Measurements from ENCODE around the gene KRTCAP2.

The KRTCAP2 gene

GRCh38 chr1:155184351-155184811 is 11.3 kb upstream of the KRTCAP2 start:
- H3K36me3 ChIP-seq (ENCODE audit: control insufficient read depth in 5 of 5, insufficient read depth in 5 of 5, low read length in 5 of 5), result no peaks in the 10 kb centered on the region
- no peaks in the 10 kb centered on the region for H3K9me3 ChIP-seq (ENCODE audit: control insufficient read depth in 5 of 5, low read length in 5 of 5)
- no peak overlapping the region for H3K27ac ChIP-seq (ENCODE audit: low read depth, low read length)
- no peak overlapping the region for H3K9ac ChIP-seq (ENCODE audit: low read length in 5 of 5)
- H3K27me3 ChIP-seq (ENCODE audit: control insufficient read depth in 5 of 5, insufficient read depth in 4 of 5, low read length in 5 of 5), result no peaks in the 10 kb centered on the region
- no peak overlapping the region for H3K4me3 ChIP-seq (ENCODE audit: low read depth in 1 of 5, low read length in 5 of 5)
- peaks cover 0 to 7% (median 0%) of the 10 kb centered on the region in 5 donors for H3K4me1 ChIP-seq (ENCODE audit: control insufficient read depth in 5 of 5, insufficient read depth in 5 of 5, low read length in 5 of 5)

GRCh38 chr1:155183775-155184221 is 10.7 kb upstream of the KRTCAP2 start:
- Histone ChIP-seq H3K4me1 (ENCODE audit: control insufficient read depth in 5 of 5, insufficient read depth in 5 of 5, low read length in 5 of 5) (peaks cover 0 to 7% (median 0%) of the 10 kb centered on the region in 5 donors), H3K27me3 (ENCODE audit: control insufficient read depth in 5 of 5, insufficient read depth in 4 of 5, low read length in 5 of 5) (no peaks in the 10 kb centered on the region), H3K27ac (ENCODE audit: low read depth, low read length) (no peak overlapping the region), H3K9me3 (ENCODE audit: control insufficient read depth in 5 of 5, low read length in 5 of 5) (no peaks in the 10 kb centered on the region), H3K9ac (ENCODE audit: low read length in 5 of 5) (no peak overlapping the region), H3K36me3 (ENCODE audit: control insufficient read depth in 5 of 5, insufficient read depth in 5 of 5, low read length in 5 of 5) (no peaks in the 10 kb centered on the region), H3K4me3 (ENCODE audit: low read depth in 1 of 5, low read length in 5 of 5) (no peak overlapping the region)

DNA sequence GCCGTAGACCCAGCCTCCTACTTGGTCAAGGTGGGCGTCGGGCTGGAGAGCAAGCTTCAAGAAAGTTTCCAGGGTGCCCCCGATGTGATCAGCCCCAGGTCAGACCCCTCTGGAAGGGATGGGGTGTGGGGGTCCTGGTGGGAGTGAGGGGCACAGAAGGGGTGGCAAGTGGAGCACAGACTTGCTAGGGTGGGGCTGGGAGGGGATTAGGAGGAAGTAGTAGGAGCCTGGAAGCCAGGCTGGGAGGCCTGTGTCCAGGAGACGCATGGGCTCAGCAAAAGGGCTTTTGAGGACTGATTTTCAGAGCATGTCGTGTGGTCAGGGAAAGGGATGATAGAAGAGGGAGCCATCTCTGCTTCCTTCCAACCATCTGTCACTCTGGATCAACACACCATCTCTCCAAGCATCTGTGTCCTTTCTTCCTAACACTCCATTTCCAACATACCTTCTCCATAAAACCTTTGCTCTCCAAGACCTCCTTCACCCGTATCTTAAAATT is 9.0 kb upstream of the KRTCAP2 start:
- no peak overlapping the region for H3K4me3 ChIP-seq (ENCODE audit: low read depth in 1 of 5, low read length in 5 of 5)
- peaks cover 0 to 7% (median 1%) of the 10 kb centered on the region in 5 donors for H3K4me1 ChIP-seq (ENCODE audit: control insufficient read depth in 5 of 5, insufficient read depth in 5 of 5, low read length in 5 of 5)
- H3K9ac ChIP-seq (ENCODE audit: low read length in 5 of 5), result no peak overlapping the region
- no peaks in the 10 kb centered on the region for H3K9me3 ChIP-seq (ENCODE audit: control insufficient read depth in 5 of 5, low read length in 5 of 5)
- no peaks in the 10 kb centered on the region for H3K36me3 ChIP-seq (ENCODE audit: control insufficient read depth in 5 of 5, insufficient read depth in 5 of 5, low read length in 5 of 5)
- no peak overlapping the region for H3K27ac ChIP-seq (ENCODE audit: low read depth, low read length)
- H3K27me3 ChIP-seq (ENCODE audit: control insufficient read depth in 5 of 5, insufficient read depth in 4 of 5, low read length in 5 of 5), result no peaks in the 10 kb centered on the region

DNA sequence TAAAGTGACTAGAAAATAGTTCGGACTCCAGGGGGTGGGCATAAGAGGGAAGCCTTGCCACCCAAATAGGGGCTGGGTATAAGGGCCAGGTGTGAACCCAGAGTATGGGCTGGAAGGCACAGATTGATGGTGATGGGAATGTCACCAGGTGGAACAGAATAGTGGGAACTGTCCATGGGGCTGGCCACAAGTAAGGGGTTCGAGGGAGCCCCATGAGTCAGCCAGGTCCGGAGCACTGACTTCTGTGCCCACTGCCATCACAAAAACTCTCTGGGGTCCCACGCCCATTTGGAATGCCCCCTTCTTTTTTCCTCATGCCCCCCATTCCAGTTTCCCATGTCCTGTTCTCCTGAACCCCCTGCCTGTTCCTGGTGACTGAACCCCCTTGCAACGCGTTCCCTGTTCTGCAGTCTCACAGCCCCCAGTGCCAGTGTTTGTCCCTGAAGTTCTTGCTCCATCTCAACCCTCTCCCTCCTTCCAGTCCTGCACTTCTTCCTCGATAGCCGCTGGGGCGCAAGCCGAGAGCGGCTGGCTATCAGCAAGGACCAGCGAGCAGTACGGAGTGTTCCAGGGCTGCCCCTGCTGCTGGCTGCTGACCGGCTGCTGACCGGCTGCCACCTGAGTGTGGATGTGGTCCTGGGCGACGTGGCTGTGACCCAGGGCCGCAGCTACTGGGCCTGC is 8.4 kb upstream of the KRTCAP2 start:
- H3K36me3 ChIP-seq (ENCODE audit: control insufficient read depth in 5 of 5, insufficient read depth in 5 of 5, low read length in 5 of 5), result no peaks in the 10 kb centered on the region
- no peak overlapping the region for H3K4me3 ChIP-seq (ENCODE audit: low read depth in 1 of 5, low read length in 5 of 5)
- H3K4me1 ChIP-seq (ENCODE audit: control insufficient read depth in 5 of 5, insufficient read depth in 5 of 5, low read length in 5 of 5), result peaks cover 0 to 11% (median 6%) of the 10 kb centered on the region in 5 donors
- H3K27me3 ChIP-seq (ENCODE audit: control insufficient read depth in 5 of 5, insufficient read depth in 4 of 5, low read length in 5 of 5), result no peaks in the 10 kb centered on the region
- no peak overlapping the region for H3K9ac ChIP-seq (ENCODE audit: low read length in 5 of 5)
- no peak overlapping the region for H3K27ac ChIP-seq (ENCODE audit: low read depth, low read length)
- H3K9me3 ChIP-seq (ENCODE audit: control insufficient read depth in 5 of 5, low read length in 5 of 5), result no peaks in the 10 kb centered on the region

- no peaks in the 10 kb centered on the region for H3K9me3 ChIP-seq (ENCODE audit: control insufficient read depth in 5 of 5, low read length in 5 of 5)
- H3K9ac ChIP-seq (ENCODE audit: low read length in 5 of 5), result no peak overlapping the region
These were observed 6.3 kb upstream of the KRTCAP2 start for GRCh38 chr1:155179112-155180031.

GRCh38 chr1:155178441-155179111 is 5.5 kb upstream of the KRTCAP2 start:
- no peaks in the 10 kb centered on the region for H3K36me3 ChIP-seq (ENCODE audit: control insufficient read depth in 5 of 5, insufficient read depth in 5 of 5, low read length in 5 of 5)
- H3K27me3 ChIP-seq (ENCODE audit: control insufficient read depth in 5 of 5, insufficient read depth in 4 of 5, low read length in 5 of 5), result peaks cover 7 to 18% (median 15%) of the 10 kb centered on the region in 5 donors
- peak overlapping the region in 1 of 5 donors; percentile 21 for H3K9ac ChIP-seq (ENCODE audit: low read length in 5 of 5)
- H3K4me3 ChIP-seq (ENCODE audit: low read depth in 1 of 5, low read length in 5 of 5), result no peak overlapping the region
- peaks cover 0 to 13% (median 3%) of the 10 kb centered on the region in 5 donors for H3K4me1 ChIP-seq (ENCODE audit: control insufficient read depth in 5 of 5, insufficient read depth in 5 of 5, low read length in 5 of 5)
- H3K27ac ChIP-seq (ENCODE audit: low read depth, low read length), result no peak overlapping the region
- no peaks in the 10 kb centered on the region for H3K9me3 ChIP-seq (ENCODE audit: control insufficient read depth in 5 of 5, low read length in 5 of 5)

More at GRCh38 chr1:155179112-155180031, 6.3 kb upstream of the KRTCAP2 start:
- Histone ChIP-seq H3K4me1 (ENCODE audit: control insufficient read depth in 5 of 5, insufficient read depth in 5 of 5, low read length in 5 of 5) (peaks cover 0 to 8% (median 0%) of the 10 kb centered on the region in 5 donors), H3K36me3 (ENCODE audit: control insufficient read depth in 5 of 5, insufficient read depth in 5 of 5, low read length in 5 of 5) (no peaks in the 10 kb centered on the region), H3K4me3 (ENCODE audit: low read depth in 1 of 5, low read length in 5 of 5) (no peak overlapping the region), H3K27me3 (ENCODE audit: control insufficient read depth in 5 of 5, insufficient read depth in 4 of 5, low read length in 5 of 5) (peaks cover 7 to 10% (median 9%) of the 10 kb centered on the region in 5 donors), H3K27ac (ENCODE audit: low read depth, low read length) (no peak overlapping the region)

DNA sequence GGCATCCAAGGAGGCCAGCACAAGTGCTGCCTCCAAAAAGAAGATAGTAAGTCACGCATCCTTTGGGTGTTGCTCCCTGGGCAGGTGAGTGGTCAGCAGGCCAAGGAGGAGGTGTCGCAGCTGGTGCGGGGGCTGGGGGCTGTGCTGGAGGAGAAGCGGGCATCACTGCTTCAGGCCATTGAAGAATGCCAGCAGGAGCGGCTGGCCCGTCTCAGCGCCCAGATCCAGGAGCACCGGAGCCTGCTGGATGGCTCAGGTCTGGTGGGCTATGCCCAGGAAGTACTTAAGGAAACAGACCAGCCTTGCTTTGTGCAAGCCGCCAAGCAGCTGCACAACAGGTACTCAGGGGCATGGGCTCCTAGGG is 4.8 kb upstream of the KRTCAP2 start:
- Histone ChIP-seq H3K36me3 (ENCODE audit: control insufficient read depth in 5 of 5, insufficient read depth in 5 of 5, low read length in 5 of 5) (no peaks in the 10 kb centered on the region), H3K9ac (ENCODE audit: low read length in 5 of 5) (no peak overlapping the region), H3K9me3 (ENCODE audit: control insufficient read depth in 5 of 5, low read length in 5 of 5) (no peaks in the 10 kb centered on the region), H3K27ac (ENCODE audit: low read depth, low read length) (no peak overlapping the region), H3K4me1 (ENCODE audit: control insufficient read depth in 5 of 5, insufficient read depth in 5 of 5, low read length in 5 of 5) (peaks cover 0 to 17% (median 7%) of the 10 kb centered on the region in 5 donors), H3K27me3 (ENCODE audit: control insufficient read depth in 5 of 5, insufficient read depth in 4 of 5, low read length in 5 of 5) (peaks cover 7 to 18% (median 15%) of the 10 kb centered on the region in 5 donors), H3K4me3 (ENCODE audit: low read depth in 1 of 5, low read length in 5 of 5) (no peak overlapping the region)

DNA sequence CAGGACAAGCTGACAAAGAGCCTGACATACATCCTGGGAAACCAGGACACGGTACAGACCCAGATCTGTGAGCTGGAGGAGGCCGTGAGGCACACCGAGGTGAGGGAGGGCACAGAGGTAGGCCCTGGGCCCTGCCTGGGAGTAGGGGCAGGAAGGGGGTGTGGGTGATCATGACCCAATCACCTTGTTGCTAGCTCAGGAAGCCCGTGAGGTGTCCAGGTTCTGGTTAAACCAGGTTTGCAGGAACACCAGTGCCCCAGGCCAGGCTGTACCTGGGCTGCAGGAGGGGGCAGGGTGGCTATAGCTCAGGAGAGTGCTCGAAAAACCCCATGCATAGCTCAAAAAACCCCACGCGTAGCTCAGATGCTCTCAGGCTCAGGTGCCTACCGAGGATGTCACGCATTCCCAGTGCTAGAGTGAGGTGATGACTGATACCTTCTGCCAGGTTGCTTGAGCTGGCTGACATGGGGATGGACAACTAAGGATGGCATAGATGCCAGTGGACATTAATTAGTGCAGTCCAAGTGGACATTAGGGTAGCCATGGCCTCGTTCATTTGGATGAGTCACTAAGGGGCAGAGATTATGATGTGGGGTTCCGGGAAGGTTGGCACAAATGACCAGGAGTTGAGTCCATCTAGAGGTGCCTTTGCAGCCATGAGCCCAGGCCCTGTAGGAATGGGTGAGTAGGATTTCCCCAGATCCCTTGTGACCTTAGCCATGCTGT is 4.3 kb upstream of the KRTCAP2 start:
- H3K27me3 ChIP-seq (ENCODE audit: control insufficient read depth in 5 of 5, insufficient read depth in 4 of 5, low read length in 5 of 5), result peaks cover 7 to 18% (median 15%) of the 10 kb centered on the region in 5 donors
- no peaks in the 10 kb centered on the region for H3K36me3 ChIP-seq (ENCODE audit: control insufficient read depth in 5 of 5, insufficient read depth in 5 of 5, low read length in 5 of 5)
- H3K9me3 ChIP-seq (ENCODE audit: control insufficient read depth in 5 of 5, low read length in 5 of 5), result no peaks in the 10 kb centered on the region
- no peak overlapping the region for H3K27ac ChIP-seq (ENCODE audit: low read depth, low read length)
- no peak overlapping the region for H3K9ac ChIP-seq (ENCODE audit: low read length in 5 of 5)
- no peak overlapping the region for H3K4me3 ChIP-seq (ENCODE audit: low read depth in 1 of 5, low read length in 5 of 5)
- H3K4me1 ChIP-seq (ENCODE audit: control insufficient read depth in 5 of 5, insufficient read depth in 5 of 5, low read length in 5 of 5), result peaks cover 0 to 21% (median 12%) of the 10 kb centered on the region in 5 donors

DNA sequence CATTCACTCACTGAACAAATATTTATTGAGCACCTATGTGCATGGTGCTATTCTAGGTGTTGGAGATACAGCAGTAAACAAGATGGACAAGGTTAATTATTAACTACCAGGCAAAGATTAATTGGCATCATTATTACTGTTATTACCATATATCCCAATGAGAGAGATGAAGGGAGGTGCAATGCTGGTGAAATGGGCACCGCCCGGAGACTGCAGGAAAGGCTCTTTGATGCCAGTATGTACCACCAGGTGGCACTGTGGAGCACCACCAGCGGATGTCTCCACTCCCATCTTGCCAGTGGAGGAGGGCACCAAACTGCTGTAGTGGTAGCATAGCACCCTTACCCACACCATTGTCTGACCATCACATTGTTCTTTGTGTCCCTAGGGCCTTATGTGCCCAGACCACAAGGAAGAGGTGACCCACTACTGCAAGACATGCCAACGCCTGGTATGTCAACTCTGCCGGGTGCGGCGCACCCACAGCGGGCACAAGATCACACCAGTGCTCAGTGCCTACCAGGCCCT is 3.5 kb upstream of the KRTCAP2 start:
- Histone ChIP-seq H3K27me3 (ENCODE audit: control insufficient read depth in 5 of 5, insufficient read depth in 4 of 5, low read length in 5 of 5) (peaks cover 7 to 18% (median 15%) of the 10 kb centered on the region in 5 donors), H3K4me3 (ENCODE audit: low read depth in 1 of 5, low read length in 5 of 5) (no peak overlapping the region), H3K9me3 (ENCODE audit: control insufficient read depth in 5 of 5, low read length in 5 of 5) (no peaks in the 10 kb centered on the region), H3K36me3 (ENCODE audit: control insufficient read depth in 5 of 5, insufficient read depth in 5 of 5, low read length in 5 of 5) (no peaks in the 10 kb centered on the region), H3K27ac (ENCODE audit: low read depth, low read length) (no peak overlapping the region), H3K4me1 (ENCODE audit: control insufficient read depth in 5 of 5, insufficient read depth in 5 of 5, low read length in 5 of 5) (peaks cover 0 to 28% (median 19%) of the 10 kb centered on the region in 5 donors), H3K9ac (ENCODE audit: low read length in 5 of 5) (no peak overlapping the region)
